HepG2 (cell line): Measurements from ENCODE around the gene CNOT10. TPM values are rescaled to one million over a fixed set of nuclear protein-coding genes. Genes with fewer than 3 reads are reported as not detected.

ENCODE experiments used
- BRCA1 ChIP-seq: sonication (generic); formaldehyde crosslinking; IDR thresholded peaks from 2 replicates; pipeline ENCODE4 v1.4.0; 2020; ENCODE audit warnings: missing genetic modification reagents
- GABPA ChIP-seq, 2 experiments: IDR thresholded peaks; 2 replicates each; pipeline ENCODE4 v1.6.1; 2011 to 2016; ENCODE audit warnings: low read depth in 2 of 2, low read length in 1 of 2, missing biosample characterization in 1 of 2, missing genetic modification characterization in 1 of 2
- GATA4 ChIP-seq: sonication (generic); IDR thresholded peaks from 2 replicates; pipeline ENCODE4 v1.6.1; 2016; ENCODE audit warnings: antibody characterized with exemption, low read depth, borderline replicate concordance
- HIVEP1 ChIP-seq: sonication (generic); formaldehyde crosslinking; IDR thresholded peaks from 2 replicates; pipeline ENCODE4 v1.4.0; 2020; ENCODE audit warnings: mild to moderate bottlenecking, missing genetic modification reagents
- MYPOP ChIP-seq: sonication (generic); formaldehyde crosslinking; IDR thresholded peaks from 2 replicates; pipeline ENCODE4 v1.8.1; 2023; ENCODE audit warnings: mild to moderate bottlenecking, moderate library complexity, missing genetic modification reagents
- POLR2A ChIP-seq, 2 experiments: IDR thresholded peaks; 2 replicates each; pipeline ENCODE4 v1.6.1; 2011; ENCODE audit warnings: low read depth in 2 of 2, low read length in 2 of 2, mild to moderate bottlenecking in 1 of 2, moderate library complexity in 1 of 2; ENCODE audit not compliant: insufficient read depth in 1 of 2
- PRDM15 ChIP-seq: sonication (generic); formaldehyde crosslinking; IDR thresholded peaks from 2 replicates; pipeline ENCODE4 v1.4.0; 2020; ENCODE audit warnings: missing genetic modification reagents
- REPIN1 ChIP-seq: sonication (generic); formaldehyde crosslinking; IDR thresholded peaks from 2 replicates; pipeline ENCODE4 v1.8.0; 2022; ENCODE audit warnings: missing genetic modification reagents, low read depth, mild to moderate bottlenecking, borderline replicate concordance
- SKIL ChIP-seq: sonication (generic); formaldehyde crosslinking; IDR thresholded peaks from 2 replicates; pipeline ENCODE4 v1.8.0; 2022; ENCODE audit warnings: missing genetic modification reagents, mild to moderate bottlenecking, moderate library complexity, borderline replicate concordance
- SMYD3 ChIP-seq: sonication (generic); formaldehyde crosslinking; IDR thresholded peaks from 2 replicates; pipeline ENCODE4 v1.8.1; 2023; ENCODE audit warnings: mild to moderate bottlenecking, missing genetic modification reagents
- TAF15 ChIP-seq: fragments of 200-400 bp; formaldehyde crosslinking; IDR thresholded peaks from one replicate; pipeline ENCODE4 v1.6.1; 2018; ENCODE audit warnings: mild to moderate bottlenecking, low read depth, low read length; ENCODE audit not compliant: poor library complexity, severe bottlenecking
- UBTF ChIP-seq: sonication (generic); formaldehyde crosslinking; IDR thresholded peaks from 2 replicates; pipeline ENCODE4 v1.4.0; 2020; ENCODE audit warnings: mild to moderate bottlenecking, missing genetic modification reagents
- ZFP36L1 ChIP-seq: sonication (generic); formaldehyde crosslinking; IDR thresholded peaks from 2 replicates; pipeline ENCODE4 v1.8.0; 2022; ENCODE audit warnings: mild to moderate bottlenecking, missing genetic modification reagents, moderate library complexity
- ZFX ChIP-seq: sonication (generic); formaldehyde crosslinking; IDR thresholded peaks from 2 replicates; pipeline ENCODE4 v1.4.0; 2020; ENCODE audit warnings: mild to moderate bottlenecking, low read depth, missing genetic modification reagents, moderate library complexity
- ZNF350 ChIP-seq: sonication (generic); formaldehyde crosslinking; IDR thresholded peaks from 2 replicates; pipeline ENCODE4 v1.4.0; 2020; ENCODE audit warnings: mild to moderate bottlenecking, low read depth, missing genetic modification reagents, borderline replicate concordance
- ZNF501 ChIP-seq: sonication (generic); formaldehyde crosslinking; IDR thresholded peaks from 2 replicates; pipeline ENCODE4 v1.5.1; 2020; ENCODE audit warnings: mild to moderate bottlenecking, moderate library complexity, missing genetic modification reagents
- polyA plus RNA-seq, 8 experiments: library from polyadenylated mRNA; depleted of rRNA in 3 of 8; stranded (reverse) in 7 of 8; unstranded in 1 of 8; fragments of >200 nt; fragmentation: Illumina TruSeq in 4 of 8; extraction: Trizol in 4 of 8; gene quantifications; 2 replicates each; pipeline versions ENCODE4 v1.2.1 to v1.2.3, GENCODE V29; 2011 to 2016; ENCODE audit warnings: low read depth in 4 of 8, missing spikeins in 1 of 8, mixed read lengths in 1 of 8; ENCODE audit not compliant: insufficient read depth in 1 of 8
- total RNA-seq, 5 experiments: library from RNA; depleted of rRNA; stranded (reverse); fragments of >200 nt; fragmentation: Illumina TruSeq; extraction: Trizol; gene quantifications; 2 replicates each; pipeline ENCODE4 v1.2.3, GENCODE V29; 2016; ENCODE audit warnings: low read depth in 1 of 5

The CNOT10 gene
- total and polyA plus RNA-seq, 2 of the 13 experiments (the other 11 are each of a cell fraction or from before 2014, with no cell fraction given): 21.2 to 34.1 TPM

- TF ChIP-seq SKIL (CRISPR knock-in tag): peak; percentile 62; the same call in 1 of the 2 replicates
- TF ChIP-seq UBTF (CRISPR knock-in tag): peak; percentile 63
- peak; percentile 16; the same call in 1 of the 2 replicates for TF ChIP-seq HIVEP1 (CRISPR knock-in tag)
- TF ChIP-seq BRCA1 (CRISPR knock-in tag): 0 out of 2 replicates have a peak, but pooled peaks have one; percentile 46
- peak; percentile 87 for TF ChIP-seq MYPOP
- TF ChIP-seq ZNF350 (CRISPR knock-in tag): peak; percentile 64; the same call in 1 of the 2 replicates
- peak; percentile 83; the same call in 1 of the 2 replicates for TF ChIP-seq REPIN1
- TF ChIP-seq PRDM15 (CRISPR knock-in tag): peak; percentile 40; the same call in 1 of the 2 replicates
- TF ChIP-seq ZNF501 (CRISPR knock-in tag): peak; percentile 87
- 0 out of 4 replicates have a peak, but pooled peaks of 1 of the 2 experiments have one; percentile 14 for TF ChIP-seq POLR2A (IDR thresholded peaks at IDR 0.05; ENCODE audit: insufficient read depth in 1 of 2, low read depth in 2 of 2, low read length in 2 of 2)
- no peak for TF ChIP-seq GATA4
- no peak for TF ChIP-seq TAF15
- 0 out of 2 replicates have a peak, but pooled peaks have one; percentile 74 for TF ChIP-seq SMYD3 (CRISPR knock-in tag)
- 0 out of 2 replicates have a peak, but pooled peaks have one; percentile 27 for TF ChIP-seq ZFP36L1 (CRISPR knock-in tag)
- peak; percentile 64 for TF ChIP-seq ZFX (CRISPR knock-in tag)
- TF ChIP-seq GABPA (IDR thresholded peaks at IDR 0.05; ENCODE audit: low read depth, low read length): no peak
- TF ChIP-seq GABPA (CRISPR knock-in tag; IDR thresholded peaks at IDR 0.05; ENCODE audit: low read depth): peak; percentile 71
Measured at GRCh38 chr3:32794487-32795308, 109.7 kb downstream of the CNOT10 start (continued).
